H54 (cell line): ENCODE results near the gene SMG6.

Experiments
- DNase-seq: peaks from one replicate; pipeline ENCODE4 v3.0.0; 2011; ENCODE audit warnings: low spot score, mixed read lengths; ENCODE audit not compliant: insufficient read length
- FAIRE-seq: peaks from 3 replicates; lab custom pipeline; 2011; peaks lifted over from hg19 to GRCh38; lab: Jason Lieb, UNC
- POLR2A ChIP-seq: IDR thresholded peaks from 2 replicates; pipeline ENCODE4 v1.6.1; 2011; ENCODE audit warnings: low read depth, mild to moderate bottlenecking, low read length

Gene SMG6

DNA sequence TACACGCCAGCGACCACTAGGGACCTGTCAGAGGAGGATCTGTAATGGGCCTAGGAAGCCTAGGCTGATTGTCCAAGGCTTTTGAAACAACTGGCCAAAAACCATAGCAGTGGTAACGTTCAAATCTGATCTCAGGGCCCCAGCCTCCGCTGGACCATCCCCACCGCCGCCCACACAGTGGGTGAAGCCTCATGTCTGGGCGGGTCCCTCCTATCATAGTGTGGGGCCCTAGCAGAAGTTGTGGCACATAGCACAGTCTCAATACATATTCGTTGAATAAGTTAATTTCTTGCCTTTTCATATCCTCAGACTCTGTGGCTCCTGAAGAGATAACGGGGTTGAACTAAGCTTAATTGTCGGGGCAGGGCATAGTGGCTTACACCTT lies 272.8 kb downstream of the SMG6 start:
- no peak for TF ChIP-seq POLR2A
- FAIRE-seq (no peak), DNase-seq (no peak)

DNA sequence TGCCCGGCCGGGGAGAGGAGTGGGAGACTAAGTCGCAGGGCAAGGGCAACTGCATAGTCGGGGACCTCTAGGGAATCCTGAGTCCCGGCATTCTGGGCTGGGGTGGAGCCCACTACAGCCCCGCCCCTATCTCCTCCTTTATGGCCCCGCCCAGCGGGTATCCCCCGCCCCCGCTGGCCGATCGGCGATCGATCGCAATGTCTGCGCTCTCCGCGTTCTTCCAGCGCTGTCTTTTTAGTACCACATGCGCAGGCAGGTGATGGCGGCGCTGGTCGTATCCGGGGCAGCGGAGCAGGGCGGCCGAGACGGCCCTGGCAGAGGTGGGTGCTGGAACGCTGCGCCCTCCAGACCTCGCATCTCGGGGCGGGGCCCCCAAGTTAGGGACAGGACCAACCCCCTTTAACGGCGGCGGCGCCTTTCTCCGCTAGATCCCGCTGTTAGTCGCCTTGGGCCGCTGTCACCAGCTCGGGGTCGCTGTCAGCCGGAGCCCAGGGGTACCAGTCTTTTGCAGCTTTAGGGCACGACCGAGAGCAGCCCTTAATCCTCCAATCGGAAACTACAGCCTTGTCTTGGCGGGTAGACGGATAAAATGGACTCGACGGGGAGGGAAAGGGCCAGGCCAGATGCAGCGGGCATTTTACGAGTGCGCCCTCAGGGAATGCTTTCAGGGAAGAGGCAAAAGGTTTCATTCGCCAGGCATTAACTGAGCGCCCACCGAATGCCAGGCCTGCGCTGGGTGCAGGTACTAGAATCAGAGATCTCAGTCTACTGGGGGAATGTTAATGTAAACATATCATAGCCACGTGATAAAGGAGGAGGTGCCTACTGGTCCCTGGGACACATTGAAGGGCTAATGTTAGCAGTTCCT lies 273.4 kb downstream of the SMG6 start, which contains the start of gene DPH1:
DPH1 (plus strand) TSS at position 243 of the 868 bp plus-strand sequence; CDS start at position 260, 17 bp downstream.
- peak; percentile 91 for FAIRE-seq
- peak; percentile 93 for DNase-seq
- peak; percentile 54 for TF ChIP-seq POLR2A

DNA sequence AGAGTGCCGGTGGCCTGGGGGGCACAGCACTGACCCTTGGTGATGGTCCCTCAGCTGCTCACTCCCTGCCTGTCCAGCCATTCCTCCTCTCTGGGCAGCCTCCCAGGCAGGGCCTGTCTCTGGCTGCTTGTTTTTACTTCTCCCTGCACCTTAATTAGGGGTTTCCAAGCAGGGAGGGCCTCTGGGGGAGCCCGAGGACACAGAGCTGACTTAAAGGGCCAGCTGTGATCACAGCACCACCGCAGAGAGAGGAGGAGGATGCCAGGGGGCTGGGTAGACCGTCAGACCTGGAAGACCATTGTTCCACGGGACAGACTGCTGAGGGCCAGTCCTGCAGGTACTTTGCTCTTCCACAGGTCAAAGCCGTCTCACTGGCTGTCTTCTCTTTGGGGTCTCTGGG lies 274.8 kb downstream of the SMG6 start:
- FAIRE-seq (no peak), DNase-seq (no peak)
- TF ChIP-seq POLR2A: no peak

DNA sequence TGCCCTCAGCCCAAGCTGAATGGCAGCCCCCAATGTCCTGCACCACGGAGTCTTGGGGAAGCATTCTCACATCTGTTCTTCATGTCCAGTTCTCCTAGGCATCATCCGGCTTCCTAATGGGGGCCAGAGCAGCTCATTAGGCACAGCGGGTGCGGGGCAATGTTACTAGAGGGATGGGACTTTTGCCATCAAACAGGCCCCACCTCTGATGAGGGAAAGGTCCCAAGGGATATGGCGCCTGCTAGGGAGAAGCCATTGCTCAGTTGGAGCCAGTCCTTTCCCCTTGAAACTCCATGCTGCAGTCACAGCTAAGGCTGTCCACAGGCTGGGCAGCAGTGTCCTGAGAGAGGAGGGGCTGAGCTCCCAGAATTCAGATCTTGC lies 275.4 kb downstream of the SMG6 start:
- no peak for TF ChIP-seq POLR2A
- no peak for FAIRE-seq
- no peak for DNase-seq

DNA sequence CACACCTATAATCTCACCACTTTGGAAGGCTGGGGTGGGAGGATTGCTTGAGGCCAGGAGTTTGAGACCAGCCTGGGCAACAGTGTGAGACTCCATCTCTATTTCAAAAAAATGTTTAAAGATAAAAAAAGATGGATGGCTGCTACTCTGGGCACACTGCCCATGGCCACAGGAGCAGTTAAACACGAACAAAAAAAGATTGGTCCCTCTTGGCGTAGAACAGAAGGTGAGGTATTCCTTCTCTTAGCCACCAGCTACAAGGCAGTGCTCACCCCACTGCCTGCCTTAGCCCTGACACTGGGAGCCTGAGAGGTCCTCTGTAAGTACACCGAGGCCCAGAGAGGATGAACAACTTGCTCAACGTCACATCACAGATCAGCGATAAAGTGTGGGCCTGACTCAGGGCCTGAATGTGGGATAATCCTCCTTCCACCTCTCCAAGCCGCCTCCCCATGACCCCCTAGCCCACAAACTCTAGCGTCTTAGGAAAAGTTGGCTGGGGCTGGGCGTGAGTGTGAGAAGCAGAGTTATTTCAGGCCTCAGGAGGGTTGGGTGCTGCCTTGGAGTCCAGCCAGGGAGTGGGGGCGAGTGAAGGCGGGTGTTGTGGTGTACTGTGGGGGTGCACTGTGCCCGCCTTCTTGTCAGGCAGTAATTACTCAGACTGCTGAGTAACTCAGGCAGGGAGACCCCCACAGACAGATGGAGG lies 275.9 kb downstream of the SMG6 start:
- FAIRE-seq: no peak
- no peak for DNase-seq

DNA sequence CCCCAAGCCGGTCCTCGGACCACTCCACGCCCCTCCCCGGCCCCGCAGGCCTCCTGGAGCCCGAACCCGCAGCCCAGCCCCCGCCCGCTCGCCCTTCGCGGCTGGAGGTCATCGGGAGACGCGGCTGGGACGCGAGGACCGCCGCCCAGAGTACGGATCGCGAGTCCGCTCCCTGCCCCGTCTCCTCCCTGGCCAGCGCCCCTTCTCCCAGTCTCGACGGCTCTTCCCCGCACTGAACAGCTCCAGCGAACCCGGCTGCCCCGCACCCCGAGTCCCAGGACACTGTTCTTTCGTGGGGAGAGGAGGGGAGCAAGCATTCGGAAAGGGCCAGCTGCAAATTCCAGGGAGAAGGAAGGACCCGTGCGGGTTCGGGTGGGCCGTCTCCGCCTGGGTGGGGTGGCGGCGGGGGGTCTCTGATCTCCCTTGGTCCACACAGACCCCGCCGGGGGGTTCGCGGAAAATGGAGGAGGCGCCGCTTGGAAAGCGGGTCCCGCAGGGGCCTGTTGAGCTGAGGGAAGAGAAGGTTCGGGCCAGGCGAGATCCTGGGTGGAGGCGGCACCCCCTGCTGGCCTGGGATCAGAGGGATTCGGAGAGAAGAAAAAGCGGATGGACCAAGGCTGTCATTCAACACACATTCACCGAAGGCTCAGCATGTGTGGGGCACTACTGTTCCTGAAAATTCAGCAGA lies 277.8 kb downstream of the SMG6 start:
- TF ChIP-seq POLR2A: no peak
- no peak for FAIRE-seq
- DNase-seq: peak; percentile 85

More for the DNA sequence above, 275.9 kb downstream of the SMG6 start:
- no peak for TF ChIP-seq POLR2A

DNA sequence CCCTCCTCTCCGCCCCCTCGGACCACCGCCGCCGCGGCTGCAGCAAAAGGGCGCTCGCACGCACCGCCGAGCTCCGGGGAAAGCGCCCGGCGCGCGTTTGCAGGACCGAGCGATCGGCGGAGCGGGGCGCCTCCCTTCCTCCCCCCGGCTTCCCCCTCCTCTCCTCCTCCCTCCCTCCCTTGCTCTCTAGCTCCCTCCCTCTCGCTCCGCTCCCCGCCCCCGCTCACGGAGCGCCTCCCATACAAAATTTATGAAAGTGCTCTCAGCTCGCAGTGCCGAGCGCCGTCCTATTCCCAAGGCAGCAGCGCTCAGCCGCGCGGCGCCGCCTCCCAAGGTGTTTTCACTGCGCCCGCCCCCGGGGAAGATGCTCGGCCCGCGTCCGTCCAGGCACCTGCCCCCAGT lies 278.4 kb downstream of the SMG6 start, which contains the start of gene RTN4RL1:
RTN4RL1 (minus strand) TSS at position 115 of the 402 bp plus-strand sequence. CDS start 469 bp downstream, outside the sequence.
- no peak for TF ChIP-seq POLR2A
- no peak for FAIRE-seq

DNA sequence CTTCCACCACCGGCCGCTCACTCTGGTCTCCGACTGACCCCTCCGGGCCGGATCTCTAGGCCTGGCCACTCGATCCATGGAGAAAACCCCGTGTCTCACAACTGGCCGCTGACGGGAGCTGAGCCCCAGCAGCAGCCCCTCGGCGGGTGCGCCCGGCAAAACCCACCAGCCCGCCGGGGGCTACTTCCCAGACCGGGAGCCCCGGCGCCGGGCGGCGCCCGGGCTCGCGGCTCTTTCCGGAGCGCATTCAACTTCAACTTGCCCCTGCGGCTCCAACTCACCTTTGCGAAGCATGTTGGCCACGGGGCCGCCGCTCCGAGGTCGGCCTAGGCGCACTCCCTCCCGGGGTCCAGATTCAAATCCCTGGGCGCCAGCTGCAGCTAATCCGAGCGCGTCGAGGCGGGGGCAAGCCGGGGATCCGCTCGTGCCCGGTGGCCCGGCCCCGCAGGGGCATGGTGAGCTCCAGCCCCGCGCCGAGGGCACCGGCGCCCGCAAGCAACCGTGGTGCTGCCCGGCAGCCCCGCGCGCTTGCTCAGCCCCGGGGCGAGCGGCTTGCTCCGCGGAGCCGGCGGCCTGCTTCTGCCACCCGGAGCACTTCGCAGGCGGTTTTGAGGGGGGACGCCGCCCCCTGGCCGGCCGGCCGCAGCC lies 278.9 kb downstream of the SMG6 start:
- no peak for DNase-seq
- TF ChIP-seq POLR2A: no peak
- no peak for FAIRE-seq

More for the DNA sequence above, 278.4 kb downstream of the SMG6 start, which contains the start of gene RTN4RL1:
- no peak for DNase-seq

DNA sequence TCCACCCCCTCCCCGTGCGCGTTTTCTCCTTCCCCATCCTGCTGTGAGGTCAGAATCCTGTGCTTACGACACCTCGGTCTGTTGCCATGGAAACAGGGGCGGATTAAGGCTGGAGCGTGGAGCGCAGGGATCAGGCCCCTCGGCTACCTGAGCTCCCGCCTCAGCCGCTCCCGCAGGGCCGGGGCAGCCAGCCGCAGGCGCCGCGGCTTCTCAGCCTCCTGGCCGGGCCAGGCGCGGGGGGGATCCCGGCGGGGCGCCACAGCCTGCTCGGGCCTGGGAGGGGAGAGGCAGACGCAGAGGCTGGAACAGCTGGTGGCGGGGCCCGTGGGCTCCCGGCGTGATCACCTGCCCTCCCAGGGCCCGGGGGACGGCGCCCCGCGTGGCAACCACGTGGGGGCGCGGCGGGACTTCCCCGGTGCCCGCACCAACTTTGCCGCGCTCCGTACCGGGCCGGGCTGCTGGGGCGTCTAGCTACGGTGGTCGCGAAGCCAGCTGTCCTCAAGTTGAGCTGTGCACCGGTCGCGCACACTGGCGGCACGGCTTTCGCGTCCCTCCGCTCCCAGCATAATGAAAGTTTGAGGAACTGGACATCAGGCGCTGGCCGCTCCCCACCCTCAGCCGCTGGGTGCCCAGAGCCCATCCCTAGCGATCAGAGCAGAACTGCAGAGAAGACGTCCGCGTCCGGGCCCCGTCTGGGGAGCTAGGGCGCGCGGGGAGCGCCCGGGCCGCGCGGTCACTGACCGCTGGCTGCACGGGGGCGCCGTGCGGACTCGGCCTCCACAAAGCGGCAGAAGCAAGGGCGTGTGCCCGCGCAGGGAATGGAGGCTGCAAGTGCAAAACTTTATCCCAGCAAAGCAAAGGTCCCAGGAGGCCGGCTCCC lies 279.7 kb downstream of the SMG6 start:
- DNase-seq (no peak), FAIRE-seq (no peak)
- TF ChIP-seq POLR2A: no peak

DNA sequence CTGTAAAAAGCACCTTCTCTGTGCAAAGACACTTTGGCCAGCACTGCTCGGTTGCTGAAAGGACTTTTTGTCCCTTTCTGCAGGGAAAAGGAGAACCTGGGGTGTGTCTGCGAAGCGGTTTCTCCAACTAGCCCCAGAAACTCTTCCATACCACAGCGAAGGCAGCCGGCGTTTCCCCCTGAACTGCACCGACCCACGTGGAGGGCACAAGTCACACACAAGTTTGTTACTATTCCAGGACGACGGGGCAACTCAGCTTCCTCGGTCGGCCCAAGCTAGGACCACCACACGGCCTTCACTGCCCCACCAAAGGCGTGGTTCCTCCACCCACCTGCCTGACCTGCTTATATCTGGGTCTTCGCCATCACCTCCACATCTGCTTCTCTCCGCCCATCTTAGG lies 280.3 kb downstream of the SMG6 start:
- TF ChIP-seq POLR2A: no peak
- no peak for DNase-seq
- no peak for FAIRE-seq

DNA sequence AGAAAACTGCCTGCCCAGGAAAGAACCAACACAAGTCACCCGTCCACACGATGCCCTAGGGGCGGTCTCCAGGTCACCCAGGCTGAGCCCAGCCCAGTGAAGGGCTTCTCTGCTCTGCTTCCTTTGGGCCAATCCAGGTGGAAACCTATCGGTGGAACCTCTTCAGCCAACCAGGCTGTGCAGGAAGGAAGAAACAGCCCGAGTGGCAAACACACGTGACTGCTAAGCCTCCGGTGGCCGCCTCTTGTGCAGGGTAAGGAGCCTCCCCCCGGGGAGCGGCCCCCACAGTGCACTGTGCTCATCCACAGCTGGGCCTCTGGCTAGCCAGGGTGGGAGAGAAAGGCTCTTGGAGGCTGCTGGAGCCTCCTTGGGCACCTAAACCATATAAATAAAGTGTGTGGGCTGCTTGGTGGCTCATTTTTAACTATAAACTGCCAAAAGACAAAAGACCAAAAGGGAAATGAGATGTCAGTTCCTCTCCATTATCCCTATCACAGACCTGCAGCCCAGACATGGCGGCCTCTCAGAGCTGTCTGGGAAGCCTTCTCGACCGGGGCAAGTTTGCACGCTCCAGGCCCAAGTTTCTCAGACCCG lies 280.8 kb downstream of the SMG6 start:
- DNase-seq (no peak), FAIRE-seq (no peak)
- TF ChIP-seq POLR2A: no peak

DNA sequence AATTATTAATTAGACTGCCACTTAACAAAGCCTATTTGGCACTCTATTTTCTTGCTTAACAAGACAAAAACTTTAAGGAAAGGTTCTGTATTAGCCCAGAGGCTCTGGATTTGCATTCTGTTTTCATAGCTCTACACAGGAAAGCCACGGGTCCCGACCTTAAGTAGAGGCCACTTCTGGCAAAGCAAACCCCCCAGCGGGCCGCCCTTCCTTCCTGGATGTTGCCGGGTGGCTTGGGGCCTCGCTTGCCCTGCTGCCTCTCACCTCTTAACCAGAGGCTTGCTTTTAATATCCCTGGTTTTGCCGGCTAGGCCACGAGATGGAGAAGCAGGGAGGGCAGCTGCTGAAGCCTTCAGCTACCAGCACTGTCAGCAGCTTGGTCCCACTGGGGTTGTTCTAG lies 282.9 kb downstream of the SMG6 start:
- no peak for FAIRE-seq
- TF ChIP-seq POLR2A: no peak
- no peak for DNase-seq
